MCF 10A (cell line): ENCODE results near the gene PRKAB2. TPM values are rescaled to one million over a fixed set of nuclear protein-coding genes. Genes with fewer than 3 reads are reported as not detected.

Source experiments
- BruUV-seq: library from RNA; stranded (reverse); fragments of 400-500 nt; replicated peaks from 2 replicates; lab custom pipeline; 2021; lab: Mats Ljungman, UMichigan
- CTCF ChIA-PET: fragments of 300-600 bp; sonication (Branson Sonifier 250); formaldehyde crosslinking; extraction: SDS; loops from one replicate; lab custom pipeline; 2021; ENCODE audit warnings: antibody characterized with exemption, inconsistent platforms; lab: Yijun Ruan, JAX
- POLR2A ChIA-PET: fragments of 300-600, 350-650 bp; sonication (Branson Sonifier 250); formaldehyde crosslinking; extraction: SDS; loops from one replicate; lab custom pipeline; 2020; ENCODE audit warnings: antibody characterized with exemption, inconsistent platforms; lab: Yijun Ruan, JAX
- DNase-seq: peaks from one replicate; pipeline ENCODE4 v3.0.0-alpha.2; 2018; ENCODE audit not compliant: unreplicated experiment
- H3K27ac Mint-ChIP-seq: one replicate; pipeline ENCODE4 v1.8.0; 2022; ENCODE audit warnings: mild to moderate bottlenecking, low read depth, mixed read lengths; ENCODE audit not compliant: unreplicated experiment
- H3K27me3 Mint-ChIP-seq: one replicate; pipeline ENCODE4 v1.8.0; 2022; ENCODE audit warnings: mixed read lengths; ENCODE audit not compliant: insufficient read depth, unreplicated experiment
- H3K36me3 Mint-ChIP-seq: one replicate; pipeline ENCODE4 v1.8.0; 2022; ENCODE audit warnings: mild to moderate bottlenecking, moderate library complexity, mixed read lengths; ENCODE audit not compliant: insufficient read depth, unreplicated experiment
- H3K4me1 Mint-ChIP-seq: one replicate; pipeline ENCODE4 v1.8.0; 2022; ENCODE audit warnings: mixed read lengths; ENCODE audit not compliant: insufficient read depth, unreplicated experiment
- H3K4me3 Mint-ChIP-seq: one replicate; pipeline ENCODE4 v1.8.0; 2022; ENCODE audit warnings: mild to moderate bottlenecking, moderate library complexity, mixed read lengths; ENCODE audit not compliant: unreplicated experiment
- H3K9me3 Mint-ChIP-seq: one replicate; pipeline ENCODE4 v1.8.0; 2022; ENCODE audit warnings: mixed read lengths; ENCODE audit not compliant: unreplicated experiment
- intact Hi-C: fragments of 100-400 bp; cut with micrococcal nuclease; formaldehyde crosslinking; loops from 2 replicates; pipeline ENCODE4 v1.14.1; 2022
- total RNA-seq: library from RNA; stranded (reverse); gene quantifications from 2 replicates; pipeline ENCODE4 v1.2.3, GENCODE V29; 2022
- TF ChIP-seq, protein P1 (sequence below): fragments of 200-600 bp; IDR thresholded peaks from one replicate; pipeline ENCODE4 v1.8.0; 2022; ENCODE audit warnings: antibody characterized with exemption, mild to moderate bottlenecking; ENCODE audit not compliant: unreplicated experiment

Gene PRKAB2
- total RNA-seq, 1 experiment from 2014 or later, result 35.1 TPM

DNA sequence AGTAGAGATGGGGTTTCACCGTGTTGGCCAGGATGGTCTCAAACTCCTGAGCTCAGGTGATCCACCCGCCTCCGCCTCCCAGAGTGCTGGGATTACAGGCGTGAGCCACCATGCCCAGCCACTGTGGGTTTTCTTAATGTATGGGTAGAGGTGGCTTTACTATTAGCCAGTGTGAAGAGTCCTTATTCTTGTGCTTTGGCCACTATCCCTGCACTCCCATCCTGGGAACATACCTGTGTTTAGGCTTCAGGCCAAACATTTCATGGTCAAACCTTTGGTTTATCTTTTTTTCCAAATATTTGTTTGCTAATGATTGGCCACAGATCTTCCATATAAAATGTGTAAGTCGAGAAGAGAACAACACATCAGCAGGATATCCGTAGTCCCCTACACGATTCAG lies 36.3 kb upstream of the PRKAB2 start:
- BruUV-seq, result no TSS peak
- Mint-ChIP-seq H3K36me3 (no peaks in the 10 kb centered on the region), H3K27me3 (no peaks in the 10 kb centered on the region), H3K4me3 (no peak overlapping the region), H3K4me1 (no peaks in the 10 kb centered on the region), H3K27ac (no peak overlapping the region), H3K9me3 (no peaks in the 10 kb centered on the region)
- TF ChIP-seq, protein P1, sequence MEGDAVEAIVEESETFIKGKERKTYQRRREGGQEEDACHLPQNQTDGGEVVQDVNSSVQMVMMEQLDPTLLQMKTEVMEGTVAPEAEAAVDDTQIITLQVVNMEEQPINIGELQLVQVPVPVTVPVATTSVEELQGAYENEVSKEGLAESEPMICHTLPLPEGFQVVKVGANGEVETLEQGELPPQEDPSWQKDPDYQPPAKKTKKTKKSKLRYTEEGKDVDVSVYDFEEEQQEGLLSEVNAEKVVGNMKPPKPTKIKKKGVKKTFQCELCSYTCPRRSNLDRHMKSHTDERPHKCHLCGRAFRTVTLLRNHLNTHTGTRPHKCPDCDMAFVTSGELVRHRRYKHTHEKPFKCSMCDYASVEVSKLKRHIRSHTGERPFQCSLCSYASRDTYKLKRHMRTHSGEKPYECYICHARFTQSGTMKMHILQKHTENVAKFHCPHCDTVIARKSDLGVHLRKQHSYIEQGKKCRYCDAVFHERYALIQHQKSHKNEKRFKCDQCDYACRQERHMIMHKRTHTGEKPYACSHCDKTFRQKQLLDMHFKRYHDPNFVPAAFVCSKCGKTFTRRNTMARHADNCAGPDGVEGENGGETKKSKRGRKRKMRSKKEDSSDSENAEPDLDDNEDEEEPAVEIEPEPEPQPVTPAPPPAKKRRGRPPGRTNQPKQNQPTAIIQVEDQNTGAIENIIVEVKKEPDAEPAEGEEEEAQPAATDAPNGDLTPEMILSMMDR, result no peak
- DNase-seq, result no peak
- intact Hi-C loops, result no loop called here
- ChIA-PET POLR2A (no interaction called here), CTCF (no interaction called here)

DNA sequence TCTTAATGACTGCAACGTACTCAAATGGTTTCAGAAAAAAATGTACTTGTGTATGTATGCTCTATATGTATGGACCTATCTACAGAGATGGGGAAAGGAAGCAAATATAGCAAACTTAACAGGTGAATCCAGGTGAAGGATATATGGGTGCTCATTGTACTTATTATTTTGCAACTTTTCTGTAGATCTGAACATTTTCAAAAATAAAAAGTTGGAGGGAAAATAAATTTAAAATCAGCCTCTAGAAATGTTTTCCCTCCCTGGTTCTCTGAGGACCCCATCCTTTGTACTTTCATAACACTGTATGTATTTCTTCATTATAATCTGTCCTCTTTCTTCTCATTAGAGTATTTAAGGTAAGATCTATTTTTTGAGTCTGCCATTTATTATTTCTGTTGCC lies 34.9 kb upstream of the PRKAB2 start:
- CTCF ChIA-PET, result no interaction called here
- intact Hi-C loops, result no loop called here
- Mint-ChIP-seq H3K27me3 (no peaks in the 10 kb centered on the region), H3K4me1 (no peaks in the 10 kb centered on the region), H3K9me3 (no peaks in the 10 kb centered on the region), H3K36me3 (no peaks in the 10 kb centered on the region), H3K4me3 (no peak overlapping the region), H3K27ac (no peak overlapping the region)
- POLR2A ChIA-PET, result interaction anchor here (0.6 kb wide), 2 partner anchors 38 to 62 kb away, joined by 3 read pairs; no protein-coding TSS in a partner anchor
- TF ChIP-seq, protein P1, result no peak
- no TSS peak for BruUV-seq
- DNase-seq, result no peak

DNA sequence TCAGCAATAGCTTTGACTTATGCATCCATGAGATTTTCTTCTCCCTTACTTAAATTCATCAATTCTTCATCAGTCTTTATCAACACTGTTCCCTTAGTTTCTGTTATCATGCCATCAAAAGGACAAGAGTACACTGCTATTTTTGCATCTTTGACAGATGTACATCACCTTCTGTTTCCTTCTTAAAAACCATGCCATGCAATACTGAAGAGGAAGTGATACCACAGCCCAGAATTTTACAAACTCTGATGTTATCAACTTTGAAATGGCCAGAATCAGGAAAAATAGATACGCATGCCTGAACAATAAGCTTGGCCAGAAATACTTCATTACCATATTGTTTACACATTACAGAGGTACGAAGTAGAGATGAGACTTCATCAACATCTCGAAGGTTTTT lies 31.8 kb upstream of the PRKAB2 start:
- no TSS peak for BruUV-seq
- Mint-ChIP-seq H3K27ac (no peak overlapping the region), H3K4me3 (no peak overlapping the region), H3K36me3 (no peaks in the 10 kb centered on the region), H3K4me1 (peaks cover 6% of the 10 kb centered on the region), H3K27me3 (no peaks in the 10 kb centered on the region), H3K9me3 (no peaks in the 10 kb centered on the region)
- CTCF ChIA-PET, result interaction anchor here (1.1 to 1.3 kb wide), 2 partner anchors 36 to 38 kb away, joined by 3 read pairs; partner anchors contain the start of gene CHD1L
- intact Hi-C loops, result no loop called here
- TF ChIP-seq, protein P1, result no peak
- DNase-seq, result no peak
- POLR2A ChIA-PET, result interaction anchor here (0.6 to 1.3 kb wide), 3 partner anchors 31 to 433 kb away, joined by 3 read pairs; no protein-coding TSS in a partner anchor

DNA sequence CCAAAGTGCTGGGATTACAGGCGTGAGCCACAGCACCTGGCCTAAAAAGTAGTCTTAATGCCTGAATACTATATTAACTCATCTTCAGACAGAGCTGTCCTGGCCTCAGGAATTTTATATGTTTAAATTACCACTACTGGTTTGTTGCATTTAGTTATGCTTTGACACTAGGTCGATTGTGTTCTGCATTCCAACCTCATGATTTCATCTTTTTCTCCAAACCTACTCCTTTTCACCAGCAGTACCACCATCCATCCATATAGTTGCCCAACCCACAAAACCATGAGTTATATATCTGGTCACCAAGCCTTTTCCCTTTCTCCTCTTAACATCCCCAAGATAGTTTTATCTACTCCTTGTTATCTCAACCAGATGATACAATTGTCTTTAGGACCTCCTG lies 30.3 kb upstream of the PRKAB2 start:
- no peak for DNase-seq
- Mint-ChIP-seq H3K27ac (no peak overlapping the region), H3K9me3 (no peaks in the 10 kb centered on the region), H3K27me3 (no peaks in the 10 kb centered on the region), H3K4me3 (no peak overlapping the region), H3K4me1 (peaks cover 6% of the 10 kb centered on the region), H3K36me3 (no peaks in the 10 kb centered on the region)
- CTCF ChIA-PET, result no interaction called here
- BruUV-seq, result no TSS peak
- intact Hi-C loops, result no loop called here
- POLR2A ChIA-PET, result no interaction called here
- TF ChIP-seq, protein P1, result no peak
